Activated CD4-positive, CD25-positive, alpha-beta regulatory T cell treated with anti-CD3 and anti-CD28 coated beads, Interleukin-2, amount 50 U/mL, for 72 hours (primary cell): ENCODE results near the gene EPB41L3.

Source experiments
- DNase-seq: peaks from one replicate; pipeline ENCODE4 v3.0.0; 2021

Gene EPB41L3

DNA sequence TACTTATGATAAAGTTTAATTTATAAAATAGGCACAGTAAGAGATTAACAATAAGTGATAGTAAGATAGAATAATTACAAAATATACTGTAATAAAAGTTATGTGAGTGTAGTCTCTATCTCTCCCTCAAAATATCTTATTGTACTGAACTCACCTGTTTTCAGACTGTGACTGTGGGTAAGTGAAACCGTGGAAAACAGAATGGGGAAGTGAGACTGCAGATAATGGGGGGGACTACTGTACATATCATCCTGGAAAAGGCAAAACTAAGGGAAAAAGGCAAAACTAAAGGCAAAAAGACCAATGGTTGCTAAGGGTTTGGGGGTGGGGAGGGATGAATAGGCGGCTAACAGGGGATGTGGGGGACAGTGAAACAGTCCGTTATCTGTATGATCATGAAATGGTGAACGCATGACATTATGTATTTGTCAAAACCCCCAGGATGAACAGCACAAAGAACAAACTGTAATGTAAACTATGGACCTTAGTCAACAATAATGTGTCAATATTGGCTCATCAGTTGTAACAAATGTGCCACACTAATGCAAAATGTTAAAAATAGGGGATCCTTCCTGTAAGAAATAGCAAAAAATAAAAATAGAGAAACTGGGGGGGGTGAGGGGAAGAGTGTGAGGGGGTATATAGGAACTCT lies 93.8 kb downstream of the EPB41L3 start:
- DNase-seq: no peak

DNA sequence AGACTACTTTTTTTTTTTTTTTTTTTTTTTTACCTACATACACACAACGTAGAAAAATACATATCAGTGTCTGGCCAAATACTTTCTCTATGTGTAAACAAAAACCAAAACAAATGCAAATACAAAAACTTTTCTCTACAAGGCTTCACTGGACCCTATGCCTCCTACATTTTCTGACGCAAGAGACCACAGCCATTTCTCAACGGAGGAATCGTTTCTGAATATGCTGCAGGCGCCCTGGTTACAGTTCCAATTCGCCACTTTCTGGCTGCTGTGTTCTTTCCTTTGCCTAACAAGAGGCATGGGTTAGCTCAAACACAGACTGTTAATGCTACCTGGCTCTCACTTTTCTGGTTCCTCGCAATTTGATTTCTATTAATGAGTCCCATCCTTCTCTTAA lies 96.4 kb downstream of the EPB41L3 start:
- DNase-seq: no peak

DNA sequence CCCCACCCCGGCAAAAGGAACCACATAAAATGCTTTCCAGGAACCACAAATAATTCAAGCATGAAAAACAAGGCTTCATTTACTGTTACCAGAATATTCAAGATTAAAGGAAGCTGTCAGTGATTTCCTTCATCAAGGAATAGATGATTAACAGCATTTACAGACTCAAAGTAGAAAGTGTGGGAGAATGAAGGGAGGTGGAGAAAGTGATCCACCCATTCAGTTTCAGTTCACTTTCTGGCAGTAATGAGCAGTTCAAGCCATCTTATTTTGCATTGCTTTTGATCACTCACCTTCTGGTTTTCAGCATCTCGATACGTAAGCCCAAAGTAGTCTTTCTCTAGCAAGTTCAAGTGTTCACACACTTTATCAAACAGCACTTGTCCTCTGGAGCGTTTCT lies 99.0 kb downstream of the EPB41L3 start:
- no peak for DNase-seq

DNA sequence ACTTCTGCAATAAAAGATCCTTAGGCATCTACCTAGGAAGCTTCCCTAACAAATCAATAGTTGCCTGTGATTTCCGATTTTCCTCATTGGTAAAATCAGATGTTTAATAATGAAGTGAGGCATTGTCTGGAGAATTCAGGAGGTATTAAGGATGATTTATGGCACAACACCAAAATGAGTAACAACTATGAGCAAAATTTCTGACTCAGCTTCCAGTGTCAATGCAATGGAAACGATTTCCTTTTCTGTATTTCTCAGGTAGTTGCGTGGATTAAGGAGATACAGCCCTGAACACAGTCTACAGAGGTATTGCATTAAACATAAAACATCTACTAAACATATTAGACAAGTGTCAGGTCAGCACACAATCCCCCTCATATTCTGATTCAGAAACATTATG lies 99.5 kb downstream of the EPB41L3 start:
- no peak for DNase-seq

DNA sequence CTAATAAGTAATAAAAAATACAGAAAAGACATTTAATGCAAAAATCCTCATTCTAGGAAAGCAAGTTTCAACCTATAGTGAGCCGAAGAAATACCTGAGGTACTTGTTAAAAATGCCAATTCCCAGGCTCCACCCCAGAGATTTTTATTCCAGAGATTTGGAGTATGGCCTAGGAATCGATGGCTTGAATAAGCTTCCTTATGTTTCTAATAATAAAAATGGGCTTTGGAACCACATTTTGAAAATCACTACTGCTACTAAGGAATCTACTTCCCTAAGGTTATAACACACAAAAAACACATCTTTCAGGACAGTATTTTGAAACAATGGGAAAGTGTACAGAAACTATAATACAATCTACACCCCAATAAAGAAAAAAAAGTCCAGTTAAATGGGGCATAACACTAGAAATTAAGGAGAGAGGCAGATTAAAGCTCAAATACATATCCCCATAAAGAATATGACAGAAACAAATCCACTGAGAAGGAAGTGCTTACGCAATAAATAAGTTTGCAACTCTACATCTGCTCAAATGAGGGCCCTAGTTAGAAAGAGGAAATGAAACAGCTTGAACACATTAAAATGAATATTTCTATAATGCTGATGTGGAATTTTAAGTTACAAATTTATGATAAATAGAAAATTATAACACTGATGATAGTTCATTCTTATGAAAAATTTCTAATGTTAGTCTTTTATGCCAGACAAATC lies 103.7 kb downstream of the EPB41L3 start:
- DNase-seq: no peak

DNA sequence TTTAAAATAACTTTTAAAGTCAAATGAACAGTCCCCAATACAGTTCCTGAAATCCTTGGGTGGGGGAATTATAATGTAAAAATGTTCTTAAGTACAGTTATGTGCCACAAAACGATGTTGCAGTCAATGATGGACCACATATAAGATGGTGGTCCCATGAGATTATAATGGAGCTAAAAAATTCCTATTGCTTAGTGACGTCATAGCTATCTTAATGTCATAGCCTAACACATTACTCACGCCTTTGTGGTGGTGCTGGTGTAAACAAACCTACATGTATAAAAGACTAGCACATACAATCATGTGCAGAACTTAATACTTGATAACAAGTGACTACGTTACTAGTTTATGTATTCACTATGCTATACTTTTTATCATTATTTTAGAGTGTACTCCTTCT lies 109.4 kb downstream of the EPB41L3 start:
- DNase-seq: no peak

DNA sequence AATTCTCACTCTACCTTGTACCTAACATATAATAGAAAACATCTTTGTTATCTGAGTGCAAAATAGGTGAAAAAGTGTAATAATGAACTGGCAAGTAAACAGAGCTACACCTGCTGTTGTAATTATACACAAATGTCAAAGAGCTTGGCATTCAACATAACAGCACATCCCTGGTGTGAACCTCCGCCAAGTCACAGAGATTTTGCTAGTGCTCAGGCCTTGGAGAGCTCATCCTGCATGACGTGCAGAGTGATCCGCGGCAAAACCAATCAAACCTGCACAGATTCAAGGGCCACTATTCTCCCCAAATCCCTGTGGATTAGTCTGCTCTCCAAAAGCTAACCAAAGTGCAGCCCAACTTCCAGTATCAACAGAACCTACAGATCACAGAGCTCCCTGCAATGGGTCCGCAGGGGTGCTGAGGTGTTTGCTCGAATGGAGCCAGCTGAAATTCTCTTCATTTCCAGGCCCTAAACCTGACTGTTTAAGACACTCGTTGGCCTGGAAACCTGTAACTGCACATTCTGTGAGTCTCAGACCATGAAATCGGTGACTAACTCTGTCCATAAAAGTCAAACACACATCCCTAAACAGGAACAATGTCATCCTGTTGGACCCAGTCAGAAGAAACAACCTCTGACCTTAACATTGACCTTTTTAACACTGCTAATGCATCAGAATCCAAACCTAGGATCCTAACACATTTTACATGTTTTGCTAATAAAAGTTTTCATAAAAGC lies 111.8 kb downstream of the EPB41L3 start:
- DNase-seq: no peak

DNA sequence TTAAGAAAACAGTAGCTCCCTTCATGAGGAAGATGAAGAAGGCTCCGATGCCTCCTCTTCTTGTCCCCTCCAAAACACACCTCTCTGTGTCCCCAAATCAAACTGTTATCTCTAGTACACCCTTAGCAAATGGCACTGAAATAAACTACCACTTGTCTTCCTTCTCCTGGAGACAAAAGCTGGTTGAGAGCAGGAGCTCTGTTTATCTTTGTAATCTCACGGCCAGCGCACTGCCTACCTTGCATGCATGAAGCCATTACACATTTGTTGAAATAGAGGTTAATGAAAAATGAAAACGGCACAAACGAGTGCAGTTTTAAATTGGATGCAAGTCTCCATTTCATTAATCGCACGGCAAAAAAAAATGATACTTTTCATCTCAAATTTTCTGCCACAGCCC lies 113.7 kb downstream of the EPB41L3 start:
- no peak for DNase-seq

DNA sequence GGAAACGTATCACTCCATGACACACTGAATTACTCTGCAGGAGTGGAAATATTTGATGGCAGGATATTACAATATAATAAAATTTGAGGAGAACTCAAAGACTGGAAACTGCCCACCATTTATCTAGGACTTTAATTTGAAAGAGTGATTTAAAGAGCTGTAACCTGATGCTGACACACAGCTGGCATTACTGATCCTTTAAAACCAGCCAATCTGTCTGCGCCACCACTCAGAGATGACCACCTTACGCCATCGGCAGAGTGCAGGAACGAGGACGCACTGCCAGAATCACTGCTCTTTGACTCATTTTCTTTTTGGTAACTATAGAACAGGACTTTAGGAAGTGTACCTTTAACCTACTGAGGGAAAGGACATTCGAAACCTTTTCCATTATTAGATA lies 114.1 kb downstream of the EPB41L3 start:
- DNase-seq: no peak

DNA sequence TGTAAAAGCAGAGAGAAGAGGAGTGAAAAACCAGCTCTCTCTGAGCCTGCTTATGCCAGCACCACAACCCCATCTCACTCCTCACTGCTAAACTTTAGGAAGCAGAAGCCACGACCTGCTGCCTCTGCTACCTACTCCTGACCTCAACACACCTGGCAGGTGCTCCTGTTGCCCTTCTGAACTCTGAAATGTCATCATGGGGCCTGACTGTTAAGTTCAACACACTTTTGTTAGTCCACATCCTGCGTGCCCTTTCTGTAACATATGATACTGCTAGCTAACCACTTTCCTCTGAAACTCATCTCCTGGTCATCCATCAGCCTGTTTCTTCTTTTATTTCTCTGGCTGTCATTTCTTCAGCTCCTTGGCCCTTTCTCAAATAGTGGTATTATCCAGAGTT lies 118.1 kb downstream of the EPB41L3 start:
- no peak for DNase-seq

DNA sequence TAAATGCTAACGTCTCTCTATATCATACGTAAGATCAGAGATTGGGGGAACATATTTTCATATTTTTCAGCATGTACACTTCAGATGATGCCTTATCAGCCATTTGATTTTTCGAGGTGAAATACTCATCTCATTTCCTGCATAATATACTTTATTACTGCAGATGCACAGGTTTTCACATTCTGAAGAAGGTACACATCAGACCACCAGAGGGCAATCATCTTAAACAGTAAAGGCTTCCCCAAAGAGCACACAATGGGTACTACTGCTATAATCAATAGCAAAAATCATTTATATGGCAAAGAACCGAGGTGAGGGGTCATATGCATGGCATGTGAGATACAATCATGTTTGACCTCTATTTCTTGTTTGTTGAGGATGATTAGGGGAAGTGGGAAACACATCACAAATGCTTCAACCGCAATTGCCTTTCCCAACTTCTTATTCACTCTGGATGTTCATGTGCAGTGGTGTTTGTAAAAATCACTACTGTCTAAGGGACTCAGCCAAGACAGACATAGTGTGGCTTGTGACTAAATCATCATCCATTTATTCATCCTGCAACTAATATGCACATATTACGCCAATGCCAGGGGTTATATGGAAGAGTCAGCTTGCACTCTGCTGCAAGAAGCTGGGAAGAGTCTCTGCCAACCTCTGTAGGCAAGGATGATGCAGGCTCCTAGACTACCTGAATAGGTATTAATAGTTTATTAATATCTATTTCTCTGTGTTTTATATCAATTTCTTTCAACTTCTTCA lies 118.7 kb downstream of the EPB41L3 start:
- DNase-seq: no peak

DNA sequence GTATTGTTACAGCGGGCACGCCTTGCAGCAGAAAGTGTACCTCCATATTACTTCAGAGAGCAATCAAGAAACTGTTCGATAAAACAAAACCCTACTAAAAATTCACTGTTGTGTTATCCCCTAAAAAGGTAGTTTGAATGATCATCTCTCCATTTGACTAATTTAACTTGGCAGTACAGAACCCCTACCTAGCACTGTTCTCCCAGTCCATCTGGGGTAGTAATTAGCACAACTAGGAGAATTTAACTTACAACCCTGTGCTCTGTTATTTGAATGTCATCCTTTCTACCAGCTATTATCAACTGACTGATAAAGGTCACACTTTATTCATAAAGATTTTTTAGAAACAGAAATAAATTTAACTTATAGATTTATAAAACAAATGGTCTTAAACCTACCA lies 121.2 kb downstream of the EPB41L3 start:
- DNase-seq: no peak

DNA sequence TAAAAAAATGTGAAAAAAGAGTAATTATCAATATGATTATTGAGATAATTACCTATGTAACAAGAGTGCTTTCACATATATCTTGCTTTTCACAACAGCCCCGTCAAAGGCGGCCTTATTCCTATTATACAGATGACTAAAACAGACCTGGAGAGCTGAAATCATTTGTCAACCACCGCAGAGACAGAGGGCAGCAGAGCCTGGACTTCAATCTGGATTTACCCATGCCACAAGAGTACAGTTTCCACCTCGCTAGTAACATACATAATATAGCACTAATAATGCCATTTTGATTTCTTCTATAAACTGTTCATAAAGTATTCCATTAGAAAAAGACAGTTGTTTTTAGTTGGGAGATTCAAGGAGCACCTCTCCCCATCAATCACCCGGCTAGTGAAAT lies 121.8 kb downstream of the EPB41L3 start:
- no peak for DNase-seq

DNA sequence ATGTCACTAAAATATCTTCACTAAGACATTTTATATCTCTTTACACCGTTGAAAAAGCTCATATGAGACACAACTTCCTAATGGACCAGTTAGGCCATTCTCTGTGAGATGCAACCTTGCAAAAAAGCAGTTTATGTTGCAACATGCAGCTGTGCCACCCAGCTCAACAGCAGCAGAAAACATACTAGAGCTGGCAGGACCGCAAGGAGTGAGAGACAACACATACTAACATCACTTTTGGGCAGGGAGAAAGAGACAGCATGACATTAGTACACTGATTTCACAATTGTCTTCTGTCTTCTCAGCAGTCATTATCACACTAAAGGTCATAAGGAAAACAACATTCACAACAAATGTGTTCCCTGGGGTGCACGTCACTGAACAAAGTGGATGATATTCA lies 122.9 kb downstream of the EPB41L3 start:
- no peak for DNase-seq

DNA sequence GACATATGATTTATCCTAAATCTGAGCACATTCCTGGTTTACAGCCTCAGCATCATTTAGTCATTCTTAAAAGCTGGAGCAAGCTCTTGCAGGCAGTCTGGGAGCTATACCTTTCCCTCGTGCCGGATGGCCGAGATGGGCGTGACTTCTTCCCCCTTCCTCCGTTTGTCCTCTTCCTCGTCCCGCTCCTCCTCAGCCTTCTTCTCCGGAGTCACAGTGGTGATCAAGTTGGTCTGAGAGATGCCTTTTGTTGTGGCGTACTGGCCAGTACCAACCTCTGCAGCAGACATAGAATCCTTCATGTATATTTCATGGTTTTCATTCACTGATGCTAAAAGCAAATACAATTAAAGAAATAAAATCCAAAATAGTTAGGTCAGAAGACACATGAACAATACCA lies 124.2 kb downstream of the EPB41L3 start:
- DNase-seq: no peak

DNA sequence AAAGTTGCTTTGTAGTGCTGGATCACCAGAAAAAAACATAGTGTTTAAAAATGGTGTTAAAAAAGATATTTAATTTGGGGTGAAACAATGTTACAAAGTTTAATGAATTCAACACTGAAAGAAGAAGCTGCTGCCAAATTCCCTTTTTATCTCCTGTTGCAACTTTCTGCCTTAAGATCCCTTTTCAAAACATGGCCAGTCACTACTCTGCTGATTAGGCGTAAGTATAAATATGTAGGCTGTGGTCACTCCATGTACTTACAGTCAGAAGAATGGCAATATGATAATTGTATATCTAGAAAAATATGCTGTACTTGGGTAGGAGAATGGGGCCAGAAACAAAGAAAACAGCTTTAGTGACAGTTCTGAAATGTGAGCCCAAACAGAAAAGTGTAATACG lies 124.8 kb downstream of the EPB41L3 start:
- DNase-seq: no peak

DNA sequence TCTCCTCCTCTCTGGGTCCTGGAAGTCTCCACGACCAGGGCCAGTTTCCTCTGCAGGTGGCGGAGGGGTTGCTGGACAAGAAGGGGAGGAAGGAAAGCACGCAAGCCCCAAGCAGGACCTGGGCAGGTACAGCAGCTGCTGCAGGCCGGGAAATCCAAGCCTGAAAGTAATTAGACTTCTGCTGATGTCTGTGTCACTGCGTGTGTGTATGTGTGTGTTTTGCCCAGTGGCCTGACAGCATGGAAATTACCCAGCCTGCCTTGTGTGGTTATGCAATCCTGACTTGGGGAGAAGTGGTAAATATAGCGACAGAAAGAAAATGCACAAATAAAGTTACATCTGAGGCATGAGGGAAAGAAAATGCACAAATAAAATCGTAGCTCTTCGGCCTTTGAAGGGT lies 126.5 kb downstream of the EPB41L3 start:
- DNase-seq: no peak

DNA sequence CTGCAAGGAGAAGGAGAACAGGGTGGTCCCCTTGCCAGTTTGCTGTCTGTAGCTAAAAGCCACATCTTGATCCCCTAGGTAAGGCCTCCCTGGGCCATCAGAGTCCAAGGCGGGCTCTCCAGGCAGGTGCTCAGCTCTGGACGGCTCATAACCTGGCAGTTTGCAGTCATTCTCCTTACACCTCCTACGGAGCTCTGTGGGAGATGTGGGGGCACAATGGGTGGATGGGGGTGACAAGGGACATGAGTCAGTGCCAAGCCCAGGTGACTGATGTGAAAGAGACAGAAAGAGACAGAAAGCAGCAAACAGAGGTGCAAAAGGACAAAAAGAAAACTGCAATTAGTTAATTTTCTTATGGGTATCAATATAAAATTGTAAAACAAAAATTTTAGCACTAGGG lies 127.7 kb downstream of the EPB41L3 start:
- no peak for DNase-seq

DNA sequence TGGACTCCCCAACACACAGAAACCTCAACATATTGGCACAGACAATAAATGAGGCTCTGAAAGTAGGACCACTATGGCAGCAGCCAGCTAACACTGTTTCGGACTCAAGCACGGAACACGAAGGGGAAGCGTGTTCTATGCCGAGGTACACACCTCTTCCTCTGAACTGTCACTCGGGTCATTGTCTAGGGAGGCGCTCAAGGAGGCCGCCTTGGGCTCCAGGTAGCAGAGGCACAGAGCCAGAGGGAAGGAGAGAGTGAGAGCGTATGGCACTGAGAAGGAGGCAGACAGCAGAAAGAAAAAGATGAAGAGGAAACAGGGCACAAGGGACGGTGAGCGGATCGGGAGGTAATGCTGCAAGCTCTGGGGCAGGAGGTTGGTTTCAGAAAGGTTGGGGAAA lies 128.1 kb downstream of the EPB41L3 start:
- DNase-seq: no peak

DNA sequence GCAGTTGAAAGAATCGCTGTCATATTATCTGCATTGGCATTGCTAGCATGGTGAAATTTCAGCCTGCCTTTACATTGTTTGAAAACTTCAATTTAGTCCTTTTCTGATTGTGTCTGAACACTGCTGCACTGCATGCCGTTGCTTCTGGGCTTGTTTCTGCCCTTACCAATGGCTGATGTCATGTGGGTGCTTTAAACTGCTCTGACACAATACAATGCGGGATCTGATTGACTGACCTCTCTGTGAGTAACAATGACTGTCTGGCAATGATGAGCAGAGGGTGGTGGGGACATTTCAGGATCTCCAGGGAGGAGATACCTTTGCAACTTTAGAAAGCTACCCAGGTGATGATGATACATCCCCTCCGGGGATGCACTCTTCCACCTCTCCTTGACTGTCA lies 128.8 kb downstream of the EPB41L3 start:
- DNase-seq: no peak

DNA sequence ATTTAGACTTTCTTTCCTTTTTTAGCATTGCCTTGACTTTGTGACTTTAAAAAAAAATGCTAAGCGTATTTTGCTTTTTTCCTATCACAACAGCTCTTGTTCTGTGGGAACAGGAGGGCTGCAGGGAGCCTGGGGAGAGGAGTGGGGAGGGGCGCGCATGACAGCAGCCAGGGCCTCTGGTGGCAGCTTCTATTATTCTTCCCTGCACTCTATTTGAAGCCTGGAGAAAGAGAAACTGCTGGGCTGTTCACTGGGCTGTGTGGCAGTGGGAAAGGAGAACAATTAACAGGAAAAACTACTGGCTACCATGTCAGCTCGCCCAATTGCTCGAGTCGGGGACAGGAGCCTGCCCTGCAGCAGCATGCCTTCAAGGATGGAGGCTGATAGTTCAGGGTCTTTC lies 129.3 kb downstream of the EPB41L3 start:
- no peak for DNase-seq

DNA sequence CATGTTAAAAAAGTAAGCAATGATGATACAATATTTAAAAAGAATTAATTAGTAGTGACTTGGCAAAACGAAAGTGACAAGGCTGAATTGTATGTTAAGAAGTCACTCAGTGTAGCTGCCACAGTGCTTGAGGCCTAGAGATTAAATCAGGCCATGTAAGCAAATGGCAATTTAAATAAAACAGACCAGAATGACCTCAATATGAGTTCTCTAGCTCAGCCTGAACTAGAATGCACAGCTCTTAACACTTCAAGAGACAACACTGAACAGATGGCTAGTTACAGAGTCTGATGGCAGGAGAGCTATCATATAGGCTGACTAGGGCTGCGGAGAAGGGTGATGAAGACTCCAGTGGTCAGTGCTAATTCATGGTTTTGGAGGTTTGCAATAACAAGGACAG lies 130.3 kb downstream of the EPB41L3 start:
- no peak for DNase-seq

DNA sequence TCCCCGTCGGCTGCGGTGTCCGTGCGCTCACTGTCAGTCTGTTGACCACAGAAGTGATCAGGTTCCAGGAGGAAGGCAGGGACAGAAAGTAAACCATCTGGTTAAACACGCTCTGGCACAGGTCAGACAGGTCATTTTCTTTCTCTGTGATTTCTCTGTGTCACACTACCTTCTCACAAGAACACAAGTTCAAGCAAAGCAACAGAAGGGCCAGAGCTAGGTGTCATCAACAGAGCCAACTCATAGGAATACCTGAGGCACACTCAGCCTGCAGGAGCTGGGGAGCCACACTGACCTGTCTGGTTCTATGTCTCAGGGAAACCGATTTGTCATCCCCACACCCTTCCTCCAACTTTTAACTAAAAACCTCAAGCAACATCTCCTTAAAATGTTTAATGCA lies 133.2 kb downstream of the EPB41L3 start:
- DNase-seq: no peak

DNA sequence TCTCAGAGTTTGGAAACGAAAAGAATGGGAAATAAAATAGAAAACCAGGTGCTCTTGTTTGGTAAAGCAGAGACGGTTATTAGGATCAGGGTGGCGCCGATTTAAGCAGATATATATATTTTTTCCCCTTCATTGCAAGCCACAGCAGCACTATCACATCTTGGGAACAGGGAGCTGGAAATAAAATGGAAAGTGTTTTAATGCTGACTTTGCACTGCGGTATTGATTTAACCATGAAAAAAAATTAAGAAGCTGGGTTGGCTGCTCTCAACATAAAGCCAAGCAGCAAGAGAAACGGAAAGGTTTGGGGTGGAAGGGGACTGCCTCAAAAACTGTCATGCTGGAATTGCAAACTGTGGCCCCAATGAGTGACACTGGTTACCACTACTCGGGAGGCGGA lies 145.5 kb downstream of the EPB41L3 start:
- no peak for DNase-seq
